ENCODE data around the gene RBBP4. TPM values are rescaled to one million over a fixed set of nuclear protein-coding genes. Genes with fewer than 3 reads are reported as not detected.
"Not testable (repeated sequence)": the region's sequence is repeated elsewhere in the genome, so short reads cannot be mapped to it uniquely, and the experiment has no call there.

RBBP4 gene
- polyA plus RNA-seq, 1 donor from 2014 or later = 270 TPM

DNA sequence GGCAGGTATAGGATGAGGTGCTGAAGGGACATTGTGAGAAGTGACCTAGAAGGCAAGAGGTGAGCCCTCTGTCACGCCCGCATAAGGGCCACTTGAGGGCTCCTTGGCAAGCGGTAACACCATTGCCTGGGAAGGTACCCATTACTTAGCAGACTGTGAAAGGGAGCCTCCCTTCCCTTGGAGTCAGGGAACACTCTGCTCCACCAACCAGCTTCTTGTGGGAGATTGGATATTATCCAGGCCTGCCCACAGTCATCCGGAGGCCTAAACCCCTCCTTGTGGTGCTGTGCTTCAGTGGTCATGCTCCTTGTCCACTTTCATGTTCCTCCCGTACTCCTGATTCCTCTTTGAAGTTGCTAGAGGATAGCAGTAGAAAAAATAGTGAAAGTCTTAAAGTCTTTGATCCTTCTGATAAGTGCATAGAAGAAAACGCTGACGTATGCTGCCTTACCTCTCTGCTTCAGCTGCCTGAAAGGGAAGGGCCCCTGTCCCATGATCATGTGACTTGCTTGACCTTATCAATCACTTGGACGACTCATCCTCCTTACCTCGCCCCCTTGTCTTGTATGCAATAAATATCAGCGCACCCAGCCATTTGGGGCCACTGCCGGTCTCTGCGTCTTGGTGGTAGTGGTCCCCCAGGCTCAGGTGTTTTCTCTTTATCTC, 16.0 kb downstream of the RBBP4 start:
- Histone ChIP-seq H3K9ac (ENCODE audit: low read length) (no peak overlapping the region), H3K4me3 (ENCODE audit: low read length) (no peak overlapping the region), H3K27ac (ENCODE audit: low read length) (no peak overlapping the region), H3K27me3 (ENCODE audit: insufficient read depth, low read depth, low read length) (no peaks in the 10 kb centered on the region), H3F3A (ENCODE audit: insufficient read depth, low read length, poor library complexity, severe bottlenecking) (no peaks in the 10 kb centered on the region), H3K9me2 (ENCODE audit: insufficient read depth, low read length) (no peaks in the 10 kb centered on the region), H3K36me3 (ENCODE audit: insufficient read depth, low read length) (peaks cover 5% of the 10 kb centered on the region), H4K20me1 (ENCODE audit: insufficient read depth) (no peaks in the 10 kb centered on the region), H3K9me3 (ENCODE audit: low read length) (no peaks in the 10 kb centered on the region), H2AFZ (ENCODE audit: low read depth, low read length) (no peak overlapping the region), H3K4me2 (ENCODE audit: low read length) (no peak overlapping the region), H3K79me2 (replicated peaks; ENCODE audit: insufficient read depth, low read length) (peaks cover 3% of the 10 kb centered on the region)
- TF ChIP-seq EZH2 (IDR thresholded peaks at IDR 0.05; ENCODE audit: borderline replicate concordance, insufficient read depth, low read length, poor library complexity, severe bottlenecking) (no peak), MXI1 (conservative IDR thresholded peaks at IDR 0.05; ENCODE audit: poor library complexity, severe bottlenecking) (no peak), SMC3 (conservative IDR thresholded peaks at IDR 0.05; ENCODE audit: poor library complexity) (no peak), POLR2AphosphoS5 (IDR thresholded peaks at IDR 0.05) (no peak), TAF1 (IDR thresholded peaks at IDR 0.05; ENCODE audit: low read depth) (no peak), CTCF (IDR thresholded peaks at IDR 0.05; ENCODE audit: poor library complexity, severe bottlenecking) (no peak), RAD21 (conservative IDR thresholded peaks at IDR 0.05) (no peak), EP300 (conservative IDR thresholded peaks at IDR 0.05; ENCODE audit: poor library complexity, severe bottlenecking) (no peak)
- TF ChIP-seq, protein P1, sequence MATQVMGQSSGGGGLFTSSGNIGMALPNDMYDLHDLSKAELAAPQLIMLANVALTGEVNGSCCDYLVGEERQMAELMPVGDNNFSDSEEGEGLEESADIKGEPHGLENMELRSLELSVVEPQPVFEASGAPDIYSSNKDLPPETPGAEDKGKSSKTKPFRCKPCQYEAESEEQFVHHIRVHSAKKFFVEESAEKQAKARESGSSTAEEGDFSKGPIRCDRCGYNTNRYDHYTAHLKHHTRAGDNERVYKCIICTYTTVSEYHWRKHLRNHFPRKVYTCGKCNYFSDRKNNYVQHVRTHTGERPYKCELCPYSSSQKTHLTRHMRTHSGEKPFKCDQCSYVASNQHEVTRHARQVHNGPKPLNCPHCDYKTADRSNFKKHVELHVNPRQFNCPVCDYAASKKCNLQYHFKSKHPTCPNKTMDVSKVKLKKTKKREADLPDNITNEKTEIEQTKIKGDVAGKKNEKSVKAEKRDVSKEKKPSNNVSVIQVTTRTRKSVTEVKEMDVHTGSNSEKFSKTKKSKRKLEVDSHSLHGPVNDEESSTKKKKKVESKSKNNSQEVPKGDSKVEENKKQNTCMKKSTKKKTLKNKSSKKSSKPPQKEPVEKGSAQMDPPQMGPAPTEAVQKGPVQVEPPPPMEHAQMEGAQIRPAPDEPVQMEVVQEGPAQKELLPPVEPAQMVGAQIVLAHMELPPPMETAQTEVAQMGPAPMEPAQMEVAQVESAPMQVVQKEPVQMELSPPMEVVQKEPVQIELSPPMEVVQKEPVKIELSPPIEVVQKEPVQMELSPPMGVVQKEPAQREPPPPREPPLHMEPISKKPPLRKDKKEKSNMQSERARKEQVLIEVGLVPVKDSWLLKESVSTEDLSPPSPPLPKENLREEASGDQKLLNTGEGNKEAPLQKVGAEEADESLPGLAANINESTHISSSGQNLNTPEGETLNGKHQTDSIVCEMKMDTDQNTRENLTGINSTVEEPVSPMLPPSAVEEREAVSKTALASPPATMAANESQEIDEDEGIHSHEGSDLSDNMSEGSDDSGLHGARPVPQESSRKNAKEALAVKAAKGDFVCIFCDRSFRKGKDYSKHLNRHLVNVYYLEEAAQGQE (IDR thresholded peaks at IDR 0.05; ENCODE audit: borderline replicate concordance) = no peak

DNA sequence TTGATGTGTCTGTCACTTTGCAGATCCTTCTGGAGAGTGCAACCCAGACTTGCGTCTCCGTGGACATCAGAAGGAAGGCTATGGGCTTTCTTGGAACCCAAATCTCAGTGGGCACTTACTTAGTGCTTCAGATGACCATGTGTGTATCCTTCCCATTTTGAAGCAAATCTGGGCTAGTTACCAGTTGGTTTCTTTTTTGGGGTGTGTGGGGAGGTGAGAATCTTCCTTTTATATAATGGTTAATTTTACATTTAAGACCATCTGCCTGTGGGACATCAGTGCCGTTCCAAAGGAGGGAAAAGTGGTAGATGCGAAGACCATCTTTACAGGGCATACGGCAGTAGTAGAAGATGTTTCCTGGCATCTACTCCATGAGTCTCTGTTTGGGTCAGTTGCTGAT, 17.7 kb downstream of the RBBP4 start:
- H3K4me3 ChIP-seq (ENCODE audit: low read length); H3K9me3 ChIP-seq (ENCODE audit: low read length); H3K79me2 ChIP-seq (replicated peaks; ENCODE audit: insufficient read depth, low read length); H3K9me2 ChIP-seq (ENCODE audit: insufficient read depth, low read length); H3K27me3 ChIP-seq (ENCODE audit: insufficient read depth, low read depth, low read length); H4K20me1 ChIP-seq (ENCODE audit: insufficient read depth); H3F3A ChIP-seq (ENCODE audit: insufficient read depth, low read length, poor library complexity, severe bottlenecking); H3K9ac ChIP-seq (ENCODE audit: low read length); H2AFZ ChIP-seq (ENCODE audit: low read depth, low read length); H3K4me2 ChIP-seq (ENCODE audit: low read length); H3K36me3 ChIP-seq (ENCODE audit: insufficient read depth, low read length); H3K27ac ChIP-seq (ENCODE audit: low read length): not testable (repeated sequence)
